Mucosa of descending colon (tissue), 3 donors: ENCODE data around the gene KLHDC7A. TPM values are rescaled to one million over a fixed set of nuclear protein-coding genes. Genes with fewer than 3 reads are reported as not detected.
A peak's percentile ranks its signal among the peaks of the same experiment; 100 is the strongest.

Experiments used
- ATAC-seq: fragments of 200-7000 bp; cut with Tn5 transposase; one replicate; pipeline ENCODE4 v1.9.1; 2020; ENCODE audit warnings: mild to moderate bottlenecking, moderate library complexity
- DNase-seq, 3 donors: peaks; one replicate each; pipeline ENCODE4 v3.0.0-alpha.2; 2020
- H3K36me3 ChIP-seq: fragments of 200-600 bp; one replicate; pipeline ENCODE4 v1.8.0; 2021; ENCODE audit warnings: low read depth, mild to moderate bottlenecking
- H3K4me1 ChIP-seq: fragments of 200-600 bp; one replicate; pipeline ENCODE4 v1.8.0; 2021; ENCODE audit warnings: low read depth, mild to moderate bottlenecking
- H3K4me3 ChIP-seq: fragments of 200-600 bp; one replicate; pipeline ENCODE4 v1.8.0; 2021; ENCODE audit warnings: mild to moderate bottlenecking
- H3K9me3 ChIP-seq: fragments of 200-600 bp; one replicate; pipeline ENCODE4 v1.8.0; 2021; ENCODE audit warnings: mild to moderate bottlenecking
- intact Hi-C, 2 donors: fragments of 100-400 bp; cut with DNase I in 1 of 2; cut with micrococcal nuclease in 1 of 2; formaldehyde crosslinking; loops; one replicate each; pipeline versions ENCODE4 v1.11.0 to v1.11.1; 2022; cut with DNase I, micrococcal nuclease
- total RNA-seq, 3 donors: library from RNA; stranded (reverse); fragmentation: NEBNext Ultra II Directional in 2 of 3; extraction: Animal tissue kit (Norgen Biotek cat#: 25700) in 2 of 3; gene quantifications; one replicate each; pipeline versions ENCODE4 v1.2.1 to v1.2.4, GENCODE V29; 2021 to 2023
- TF ChIP-seq, protein P1 (sequence below): fragments of 200-600 bp; IDR thresholded peaks from one replicate; pipeline ENCODE4 v1.8.0; 2022; ENCODE audit warnings: antibody characterized with exemption, mild to moderate bottlenecking
- donor health status: DM: no; HTN: no; CAD: no; lungs with moderate emphysema.
- donor health status: DM: no; HTN: no; CAD: no.
- donor health status: DM: no; HTN: yes; CAD: no.

KLHDC7A gene
- total RNA-seq, 3 donors from 2014 or later, result 0.13 to 3.5 (median 2.3) TPM

DNA sequence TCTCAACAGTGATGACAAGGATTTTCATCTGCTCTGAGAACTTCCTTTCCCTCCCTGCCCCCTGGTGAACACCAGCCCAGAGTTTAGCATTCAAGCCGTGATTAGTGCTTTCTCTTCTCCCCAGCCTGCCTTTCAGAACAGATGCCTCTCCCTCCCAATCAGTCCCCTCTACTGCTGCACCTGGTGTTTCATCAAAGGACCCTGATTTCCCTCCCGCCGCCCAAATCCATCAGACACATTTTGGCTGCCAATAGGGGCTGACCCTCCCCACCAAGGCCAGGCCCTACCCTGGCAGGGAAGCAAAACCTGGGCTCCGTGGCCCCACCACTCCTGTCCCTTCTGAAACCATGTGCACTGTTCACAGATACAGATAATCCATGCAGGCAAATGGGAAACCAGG, 34.0 kb upstream of the KLHDC7A start:
- H3K36me3 ChIP-seq, result no peaks in the 10 kb centered on the region
- DNase-seq, result no peak
- intact Hi-C loops, result no loop called here

DNA sequence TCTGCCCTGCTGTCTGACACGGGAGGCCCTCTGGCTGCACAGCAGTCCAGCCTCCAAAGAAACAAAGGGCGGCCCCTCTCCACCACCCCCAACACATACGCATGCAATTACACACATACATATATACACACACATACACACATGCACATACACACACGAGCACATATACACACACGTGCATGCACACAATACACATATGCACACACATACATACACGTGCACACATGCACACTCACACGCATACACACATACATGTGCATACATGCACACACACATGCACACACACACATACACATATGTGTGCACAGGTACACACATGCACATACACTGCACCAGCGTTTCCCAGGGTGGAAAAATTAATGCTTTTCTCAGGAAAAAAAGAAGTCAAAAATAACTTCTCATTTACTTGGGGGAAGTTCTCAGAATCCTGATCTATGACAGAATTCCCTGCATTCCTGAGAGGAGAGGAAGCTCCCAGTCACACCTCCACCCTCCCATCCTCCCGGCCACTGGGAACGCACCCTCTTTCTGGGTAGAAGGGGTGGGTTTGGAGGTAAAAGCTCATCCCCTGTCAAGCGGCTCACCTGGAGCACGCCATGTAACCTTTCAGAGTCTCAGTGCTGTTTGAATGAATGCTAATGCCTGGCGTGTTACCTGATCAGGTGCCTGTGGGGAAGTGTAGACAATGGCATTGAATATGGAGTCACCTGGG, 33.1 kb upstream of the KLHDC7A start:
- DNase-seq, result no peak
- intact Hi-C loops, result no loop called here
- TF ChIP-seq, protein P1, sequence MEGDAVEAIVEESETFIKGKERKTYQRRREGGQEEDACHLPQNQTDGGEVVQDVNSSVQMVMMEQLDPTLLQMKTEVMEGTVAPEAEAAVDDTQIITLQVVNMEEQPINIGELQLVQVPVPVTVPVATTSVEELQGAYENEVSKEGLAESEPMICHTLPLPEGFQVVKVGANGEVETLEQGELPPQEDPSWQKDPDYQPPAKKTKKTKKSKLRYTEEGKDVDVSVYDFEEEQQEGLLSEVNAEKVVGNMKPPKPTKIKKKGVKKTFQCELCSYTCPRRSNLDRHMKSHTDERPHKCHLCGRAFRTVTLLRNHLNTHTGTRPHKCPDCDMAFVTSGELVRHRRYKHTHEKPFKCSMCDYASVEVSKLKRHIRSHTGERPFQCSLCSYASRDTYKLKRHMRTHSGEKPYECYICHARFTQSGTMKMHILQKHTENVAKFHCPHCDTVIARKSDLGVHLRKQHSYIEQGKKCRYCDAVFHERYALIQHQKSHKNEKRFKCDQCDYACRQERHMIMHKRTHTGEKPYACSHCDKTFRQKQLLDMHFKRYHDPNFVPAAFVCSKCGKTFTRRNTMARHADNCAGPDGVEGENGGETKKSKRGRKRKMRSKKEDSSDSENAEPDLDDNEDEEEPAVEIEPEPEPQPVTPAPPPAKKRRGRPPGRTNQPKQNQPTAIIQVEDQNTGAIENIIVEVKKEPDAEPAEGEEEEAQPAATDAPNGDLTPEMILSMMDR, result no peak

More for the DNA sequence above, 34.0 kb upstream of the KLHDC7A start:
- TF ChIP-seq, protein P1, result no peak
- ATAC-seq, result no peak
- Histone ChIP-seq H3K4me3 (no peak overlapping the region), H3K9me3 (no peaks in the 10 kb centered on the region), H3K4me1 (no peaks in the 10 kb centered on the region)

DNA sequence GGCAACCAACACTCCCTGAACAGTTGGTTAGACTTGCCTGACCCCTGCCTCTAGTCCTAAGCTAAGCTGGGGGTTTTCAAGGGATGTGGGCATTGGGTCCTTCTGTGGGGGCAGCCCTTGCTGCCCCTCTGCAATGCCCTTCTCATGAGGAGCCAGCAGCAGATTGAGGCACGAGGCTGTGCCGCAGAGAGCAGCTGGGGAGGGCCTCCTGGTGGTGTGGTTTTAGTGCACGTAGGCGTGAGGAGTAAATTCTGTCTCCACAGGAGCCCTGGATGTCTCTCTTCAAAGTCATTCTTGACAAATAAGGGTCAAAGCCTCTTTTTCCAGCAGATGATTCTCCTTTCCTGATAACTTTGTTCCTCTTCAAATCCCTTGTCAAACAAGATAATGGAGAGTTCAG, 31.8 kb upstream of the KLHDC7A start:
- intact Hi-C loops, result no loop called here

More for the DNA sequence above, 33.1 kb upstream of the KLHDC7A start:
- H3K9me3 ChIP-seq, result no peaks in the 10 kb centered on the region
- no peak overlapping the region for H3K4me3 ChIP-seq
- no peaks in the 10 kb centered on the region for H3K36me3 ChIP-seq
- no peak for ATAC-seq
- H3K4me1 ChIP-seq, result no peaks in the 10 kb centered on the region

DNA sequence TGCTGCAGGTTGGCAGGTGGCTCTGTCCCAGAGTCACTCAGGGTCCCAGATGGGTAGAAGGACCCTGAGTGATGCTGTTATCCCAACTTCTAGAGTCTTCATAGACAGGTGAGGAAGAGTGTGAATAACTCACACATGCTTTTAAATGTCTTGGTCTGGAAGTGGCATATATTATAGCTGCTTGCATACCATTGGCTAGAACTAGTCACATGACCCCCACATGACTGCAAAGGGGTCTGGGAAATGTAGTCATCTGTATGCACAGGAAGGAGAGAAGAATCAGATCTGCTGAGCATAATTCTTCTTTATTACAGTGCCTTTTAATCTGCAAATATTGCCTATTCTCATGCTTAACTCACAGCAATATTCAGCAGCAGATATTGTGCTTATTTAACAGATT, 28.2 kb upstream of the KLHDC7A start:
- DNase-seq, result peak in 1 of 3 donors; percentile 27
- intact Hi-C loops, result no loop called here
- peak; percentile 64 for ATAC-seq

More for the DNA sequence above, 31.8 kb upstream of the KLHDC7A start:
- TF ChIP-seq, protein P1, result no peak
- no peak overlapping the region for H3K4me3 ChIP-seq
- H3K36me3 ChIP-seq, result no peaks in the 10 kb centered on the region
- no peaks in the 10 kb centered on the region for H3K9me3 ChIP-seq
- no peak for ATAC-seq
- DNase-seq, result no peak
- no peaks in the 10 kb centered on the region for H3K4me1 ChIP-seq

DNA sequence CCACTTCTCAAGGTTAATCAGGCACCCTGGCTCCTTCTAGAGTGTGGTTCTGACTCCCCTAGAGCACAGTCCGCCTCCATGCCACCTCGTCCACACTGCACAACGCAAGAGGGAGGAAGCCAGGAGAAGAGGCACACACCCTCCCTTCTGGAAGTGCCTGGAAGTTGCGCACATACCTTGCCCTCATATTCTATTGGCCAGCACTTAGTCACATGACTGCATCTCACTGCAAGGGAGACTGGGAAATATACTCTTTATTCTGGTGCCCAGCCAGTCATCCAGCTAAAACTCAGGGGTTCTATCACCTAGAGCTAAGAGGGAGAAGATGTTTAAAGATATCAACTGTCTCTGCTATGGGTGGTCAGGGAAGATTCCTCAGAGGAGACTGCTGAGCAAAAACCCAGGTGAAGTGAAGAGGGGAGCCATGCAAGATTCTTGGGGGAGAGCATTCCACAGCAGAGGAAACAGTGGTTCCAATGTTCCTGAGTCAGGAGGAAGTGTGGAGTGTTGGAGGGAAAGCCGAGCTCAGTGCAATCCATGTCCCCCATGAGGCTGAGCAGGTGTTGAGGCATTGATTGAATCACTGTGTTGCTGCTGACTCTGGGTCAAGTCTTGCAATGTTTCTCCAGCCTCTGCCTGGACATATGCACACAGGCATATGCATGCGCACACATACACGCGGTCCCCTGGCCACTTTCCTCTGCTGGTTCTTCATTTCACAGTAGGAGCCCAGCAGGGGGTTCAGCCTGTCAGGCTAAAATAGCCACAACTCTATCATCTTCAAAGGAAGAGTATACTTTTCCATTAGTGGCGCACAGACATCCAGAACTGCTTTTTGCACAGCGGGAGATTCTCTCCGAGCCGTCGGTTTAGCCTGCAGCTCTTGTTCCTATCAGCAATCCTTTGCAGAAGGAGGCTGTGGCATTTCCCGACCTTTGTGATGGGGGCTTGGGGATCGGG, 22.3 kb upstream of the KLHDC7A start:
- DNase-seq (no peak), ATAC-seq (no peak)
- TF ChIP-seq, protein P1, result no peak
- Histone ChIP-seq H3K4me1 (no peaks in the 10 kb centered on the region), H3K36me3 (no peaks in the 10 kb centered on the region), H3K4me3 (no peak overlapping the region), H3K9me3 (no peaks in the 10 kb centered on the region)
- intact Hi-C loops, result no loop called here

More for the DNA sequence above, 28.2 kb upstream of the KLHDC7A start:
- H3K4me3 ChIP-seq, result no peak overlapping the region
- TF ChIP-seq, protein P1, result no peak
- no peaks in the 10 kb centered on the region for H3K36me3 ChIP-seq
- H3K4me1 ChIP-seq, result no peaks in the 10 kb centered on the region
- no peaks in the 10 kb centered on the region for H3K9me3 ChIP-seq
